GM12891 (cell line): ENCODE results near the gene ZNF506.

Experiments
- PAX5 ChIP-seq: IDR thresholded peaks from 2 replicates; pipeline ENCODE4 v1.6.1; 2011; ENCODE audit warnings: low read length, moderate library complexity, mild to moderate bottlenecking; ENCODE audit not compliant: insufficient read depth, severe bottlenecking
- POLR2A ChIP-seq: IDR thresholded peaks from 2 replicates; pipeline ENCODE4 v1.6.1; 2011; ENCODE audit warnings: low read depth, low read length, control low read depth
- POLR2AphosphoS5 ChIP-seq: IDR thresholded peaks from 2 replicates; pipeline ENCODE4 v1.6.1; 2011; ENCODE audit warnings: low read depth, low read length, control low read depth
- TAF1 ChIP-seq: IDR thresholded peaks from 2 replicates; pipeline ENCODE4 v1.6.1; 2011; ENCODE audit warnings: low read depth, low read length, control low read depth

DNA sequence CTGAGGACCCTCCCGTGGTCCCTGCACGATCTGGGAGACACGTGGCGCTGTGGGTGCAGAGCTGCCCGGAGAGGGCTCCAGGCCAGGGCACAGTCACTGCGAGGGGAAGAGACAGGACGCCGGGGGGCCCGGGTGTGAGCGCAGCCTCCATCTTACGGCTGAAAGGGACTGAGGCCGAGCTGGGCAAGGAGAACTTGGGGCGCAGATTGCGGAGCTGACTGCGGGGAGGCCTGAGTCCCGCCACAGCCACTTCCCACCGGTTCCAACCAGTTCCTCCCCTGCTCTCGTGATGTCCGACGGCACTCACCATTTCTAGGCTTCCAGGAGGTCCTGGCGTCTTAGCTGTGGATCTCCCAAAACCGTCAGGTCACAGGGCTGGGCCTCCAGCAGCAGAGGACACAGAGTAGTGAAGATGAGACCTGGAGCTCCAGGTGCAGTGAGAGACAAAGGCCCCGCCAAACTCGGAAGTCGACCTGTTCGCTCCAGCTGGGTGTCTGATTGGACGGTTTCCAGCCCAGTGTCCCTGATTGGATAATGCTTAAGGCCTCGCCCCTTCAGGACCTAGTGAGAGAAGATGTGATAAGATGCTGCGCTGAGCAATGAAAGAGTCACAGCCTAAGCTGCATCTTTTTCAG is 39.3 kb upstream of the ZNF506 start:
- TF ChIP-seq POLR2AphosphoS5 (no peak), POLR2A (no peak), TAF1 (no peak), PAX5 (no peak)
